Amniotic stem cell (primary cell): Measurements from ENCODE around the gene ELMO1.
A peak's percentile ranks its signal among the peaks of the same experiment; 100 is the strongest.

Experiments used
- DNase-seq: peaks from one replicate; lab custom pipeline; 2025; lab: John Stamatoyannopoulos, UW

The ELMO1 gene

DNA sequence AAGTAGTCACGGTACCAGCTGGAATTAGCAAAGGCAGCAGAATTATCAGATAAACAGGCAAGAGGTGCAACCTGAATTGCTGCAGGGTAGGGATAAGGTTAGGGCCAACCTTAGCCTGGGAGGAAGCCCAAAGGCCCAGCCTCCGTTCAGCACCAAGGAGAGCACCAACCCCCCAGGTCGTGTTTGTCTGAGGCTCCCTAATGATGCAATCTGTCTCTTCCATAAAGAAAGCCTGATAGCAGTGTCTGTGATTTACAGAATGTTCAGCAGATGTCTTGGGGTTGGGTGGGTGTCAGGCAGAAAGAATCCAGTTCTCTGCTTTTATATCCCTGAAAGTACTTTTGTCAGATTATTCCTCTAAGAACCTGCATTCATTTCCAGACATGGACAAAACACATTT is 396.0 kb downstream of the ELMO1 start:
- no peak for DNase-seq

DNA sequence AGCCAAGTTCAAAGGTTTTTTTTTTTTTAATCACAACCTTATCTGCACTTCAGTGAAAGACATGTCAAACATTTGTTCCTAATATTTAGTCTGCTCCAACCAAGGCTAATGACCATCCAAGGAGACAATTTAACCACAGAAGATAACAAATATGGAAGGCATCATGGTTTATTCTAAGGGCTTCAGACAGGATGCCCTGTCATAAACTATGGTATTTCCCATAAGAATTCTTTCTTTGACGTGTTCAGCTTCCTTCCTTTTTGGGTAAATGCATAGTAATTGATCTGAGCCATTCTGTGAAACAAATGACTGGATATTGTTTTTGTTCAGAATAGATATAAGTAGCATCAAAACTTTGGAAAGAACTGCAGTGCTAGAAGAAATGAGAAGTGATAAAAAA is 397.9 kb downstream of the ELMO1 start:
- DNase-seq = no peak

DNA sequence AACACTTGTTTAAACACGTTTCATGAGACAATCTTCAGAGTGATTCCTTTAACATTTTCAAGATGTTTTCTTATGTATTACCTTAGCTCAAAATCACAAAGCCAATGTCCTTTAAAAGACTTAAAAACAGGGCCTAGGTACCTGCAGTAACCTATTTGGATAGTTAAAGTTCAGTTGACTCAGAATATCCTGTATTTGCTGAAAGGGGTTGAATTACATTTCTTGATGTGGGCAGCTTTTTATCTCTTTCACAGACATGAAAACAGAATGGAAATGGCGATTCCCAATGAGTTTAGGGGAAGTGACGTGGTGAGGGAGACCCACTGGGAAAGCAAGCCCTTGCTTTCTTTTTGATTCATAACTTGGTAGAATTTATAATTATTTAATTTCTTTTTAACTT is 400.0 kb downstream of the ELMO1 start:
- no peak for DNase-seq

DNA sequence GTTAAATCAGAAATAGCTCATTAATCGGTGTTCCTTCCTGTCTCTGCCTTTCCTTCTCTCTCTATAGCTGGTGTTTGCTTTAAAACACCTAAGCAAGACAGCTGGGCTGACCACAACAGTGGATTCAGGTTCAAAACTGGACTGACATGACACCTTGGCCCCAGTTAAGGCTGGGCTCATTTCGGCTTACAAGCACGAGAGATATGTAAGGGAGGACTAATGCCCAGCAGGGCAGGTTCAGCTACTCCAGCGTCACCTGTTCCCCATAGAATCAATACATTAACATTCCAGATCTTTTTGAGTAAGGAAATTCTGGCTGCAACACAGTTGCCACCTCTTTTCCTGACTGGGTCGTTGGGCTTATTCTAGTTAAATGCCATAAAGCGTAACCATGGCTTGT is 401.4 kb downstream of the ELMO1 start:
- DNase-seq = no peak

DNA sequence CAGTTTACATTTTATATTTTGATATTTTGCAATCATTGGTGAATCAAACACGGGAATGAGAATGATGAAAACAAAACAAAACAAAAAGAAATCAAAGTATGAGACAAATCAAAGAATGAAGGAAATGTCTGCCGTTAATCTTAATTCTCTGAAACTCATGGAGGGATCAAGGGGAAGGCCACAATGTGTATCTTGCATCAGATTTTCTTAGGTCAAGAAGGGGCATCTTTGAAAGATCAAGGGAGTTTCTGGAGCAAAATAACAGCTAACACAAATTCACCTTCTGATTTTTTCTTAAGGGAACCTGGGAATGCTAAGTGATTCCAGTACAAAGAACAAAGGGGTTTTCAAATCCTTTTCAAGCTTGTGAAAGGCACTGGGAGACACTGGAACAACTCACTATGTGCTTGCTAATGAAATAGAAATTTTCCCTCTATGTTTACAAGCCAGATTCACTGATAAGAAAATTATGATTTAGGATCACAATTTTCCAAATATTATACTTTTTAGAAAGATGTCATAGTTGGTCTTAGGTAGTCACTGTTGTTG is 402.1 kb downstream of the ELMO1 start:
- DNase-seq = no peak

DNA sequence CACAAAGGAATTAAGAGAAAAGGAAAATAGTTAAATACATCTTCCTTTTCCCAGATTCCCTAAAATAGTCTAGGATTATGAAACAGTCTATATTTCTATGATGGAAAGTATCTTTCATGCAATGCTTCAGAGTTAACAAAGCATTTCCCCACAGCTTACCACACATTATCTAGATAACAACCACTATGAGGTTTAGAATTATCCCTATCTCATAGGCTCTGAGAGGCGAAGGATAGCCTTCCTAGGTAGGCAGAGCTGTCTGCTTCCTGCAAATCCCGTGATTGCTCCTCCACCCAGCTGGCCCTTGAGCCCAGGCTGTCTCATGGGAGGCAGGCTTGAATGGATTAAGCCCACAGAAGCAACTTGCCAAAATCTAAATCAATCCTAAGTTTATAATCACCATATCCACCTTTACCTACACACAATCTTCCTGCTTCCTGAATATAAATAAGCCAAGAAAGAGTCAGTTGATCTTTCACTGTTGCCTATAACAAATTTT is 402.9 kb downstream of the ELMO1 start:
- DNase-seq = no peak

DNA sequence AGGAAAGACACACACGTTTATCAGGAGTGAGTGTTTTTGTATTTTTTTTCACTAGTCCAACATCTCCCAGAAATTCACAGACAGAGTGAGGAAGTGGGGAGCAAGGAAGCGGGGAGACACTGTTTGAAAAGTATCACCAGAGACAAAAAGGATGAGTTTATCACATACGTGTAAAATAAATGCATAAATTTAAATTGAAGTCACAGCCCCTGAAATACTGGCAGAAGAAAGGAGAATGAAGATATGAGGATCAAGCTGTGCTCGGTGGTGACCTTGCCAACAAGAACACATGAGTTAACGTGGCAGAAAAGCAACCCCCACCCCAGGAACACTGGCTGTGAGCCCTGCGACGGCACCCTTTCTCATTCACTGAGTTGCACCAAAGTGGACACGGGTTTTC is 407.2 kb downstream of the ELMO1 start:
- DNase-seq = no peak

DNA sequence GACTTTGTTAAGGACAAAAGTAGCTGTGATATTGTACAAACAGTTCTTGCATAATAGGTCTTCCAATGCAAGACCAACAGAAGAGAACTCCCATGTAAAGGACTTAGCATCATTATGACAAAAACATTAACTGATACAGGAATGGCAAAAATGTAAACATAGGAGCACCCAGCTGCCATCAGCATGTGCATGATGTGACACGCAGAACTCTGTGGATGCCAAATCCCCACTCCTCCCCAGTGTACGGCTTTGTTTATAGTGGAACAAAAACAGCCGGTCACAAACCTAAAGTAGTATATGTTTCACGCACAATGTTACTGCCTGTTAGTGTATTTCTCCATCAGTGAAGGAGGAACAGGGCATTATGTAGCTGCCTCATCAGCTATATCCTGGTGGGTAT is 408.3 kb downstream of the ELMO1 start:
- no peak for DNase-seq

DNA sequence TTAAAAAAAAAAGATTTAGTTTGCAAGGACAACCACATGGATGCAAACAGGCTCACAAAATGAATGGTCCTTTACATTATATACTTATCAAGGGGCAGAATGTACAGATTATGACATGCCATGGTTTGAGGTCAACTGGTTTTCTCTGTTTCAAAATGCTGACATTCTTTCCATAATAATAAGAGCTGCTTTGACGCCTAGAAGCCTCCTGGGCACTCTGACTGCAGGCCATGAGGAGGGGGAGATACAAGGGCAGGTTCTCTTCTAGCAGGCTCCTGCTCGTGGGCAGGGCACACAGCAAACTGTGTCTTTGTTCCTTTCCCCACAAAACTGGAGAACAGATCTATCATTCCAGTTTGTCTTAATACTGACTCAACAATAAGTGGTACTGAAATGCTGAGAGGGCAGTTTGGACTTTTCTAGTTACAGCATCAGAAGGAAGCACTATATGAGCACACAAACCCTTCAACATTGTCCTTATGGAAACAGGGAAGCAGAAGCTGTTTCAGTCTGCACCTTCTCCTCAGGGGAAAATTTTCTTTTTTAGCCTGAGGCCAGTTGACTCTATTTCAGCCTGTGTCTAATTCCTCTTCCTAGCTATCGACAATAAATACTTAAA is 409.4 kb downstream of the ELMO1 start:
- no peak for DNase-seq

DNA sequence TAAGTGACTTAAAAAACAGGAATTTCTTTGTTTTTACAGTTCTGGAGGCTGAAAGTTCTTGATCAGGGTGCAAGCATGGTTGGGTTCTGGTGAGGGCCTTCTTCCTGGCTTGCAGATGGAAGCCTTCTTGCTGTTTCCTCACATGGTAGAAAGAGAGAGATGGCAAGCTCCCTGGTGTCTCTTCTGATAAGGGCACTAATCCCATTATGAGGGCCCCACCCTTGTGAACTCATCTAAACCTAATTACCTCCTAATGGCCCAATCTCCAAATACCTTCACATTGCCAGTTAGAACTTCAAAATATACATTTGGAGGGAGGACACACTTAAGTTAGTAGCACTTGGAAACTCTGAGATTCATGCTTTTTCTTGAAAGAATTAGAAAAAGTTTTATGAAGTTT is 410.0 kb downstream of the ELMO1 start:
- DNase-seq = no peak

DNA sequence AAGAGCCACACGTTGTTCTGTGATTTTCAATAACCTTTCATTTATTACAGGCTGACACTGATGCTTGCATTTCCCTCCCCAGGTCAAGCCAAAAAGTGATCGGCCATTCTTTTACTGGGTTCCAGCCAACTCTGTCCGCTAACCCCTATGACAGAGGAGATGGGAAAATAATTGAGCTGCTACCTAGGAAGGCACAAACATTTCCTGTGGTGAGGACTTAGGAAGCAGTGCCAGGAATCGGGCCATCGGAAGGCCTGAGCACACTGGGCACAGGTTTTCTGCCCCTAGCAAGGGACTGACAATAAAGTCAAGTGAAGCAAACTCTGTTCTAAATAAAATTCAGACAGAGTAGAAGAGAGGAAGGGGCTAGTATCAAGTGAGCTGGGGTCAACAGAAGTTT is 411.4 kb downstream of the ELMO1 start:
- no peak for DNase-seq

DNA sequence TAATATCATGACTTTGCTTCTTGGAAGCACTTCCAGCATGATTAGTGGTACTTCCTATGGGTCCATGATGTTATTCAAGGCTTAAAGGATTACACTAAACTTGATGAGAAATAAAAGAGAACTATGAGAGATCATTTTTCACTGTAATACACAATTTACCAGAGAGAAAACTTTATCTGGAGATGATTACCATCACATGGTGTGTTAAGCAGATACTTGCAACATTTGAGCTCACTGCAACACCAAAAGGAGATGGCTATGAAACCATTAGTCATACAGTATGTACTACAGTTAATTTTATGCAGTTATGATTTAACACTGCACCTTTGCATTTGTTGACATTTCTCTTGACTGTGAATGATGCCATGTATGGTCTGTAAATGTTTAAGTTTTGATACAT is 413.0 kb downstream of the ELMO1 start:
- DNase-seq = no peak

DNA sequence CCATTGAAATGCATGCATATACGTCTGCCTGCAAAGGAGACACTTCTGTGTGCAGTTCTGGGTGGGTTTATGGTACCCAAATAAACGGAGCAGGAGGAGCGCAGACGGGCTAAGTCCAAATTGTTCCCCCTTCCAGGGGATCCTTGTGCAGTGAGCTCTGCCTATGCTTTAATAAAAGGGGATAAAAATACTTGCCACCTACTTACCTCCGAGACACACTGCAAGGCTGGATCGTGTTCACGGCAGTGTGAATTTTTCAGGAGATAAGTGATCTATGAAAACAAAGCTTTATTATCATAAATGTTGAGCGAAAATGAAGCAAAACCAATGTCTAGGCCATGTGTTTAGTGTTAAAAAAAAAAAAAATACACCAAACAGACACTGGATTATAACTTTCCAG is 415.5 kb downstream of the ELMO1 start:
- DNase-seq = no peak

DNA sequence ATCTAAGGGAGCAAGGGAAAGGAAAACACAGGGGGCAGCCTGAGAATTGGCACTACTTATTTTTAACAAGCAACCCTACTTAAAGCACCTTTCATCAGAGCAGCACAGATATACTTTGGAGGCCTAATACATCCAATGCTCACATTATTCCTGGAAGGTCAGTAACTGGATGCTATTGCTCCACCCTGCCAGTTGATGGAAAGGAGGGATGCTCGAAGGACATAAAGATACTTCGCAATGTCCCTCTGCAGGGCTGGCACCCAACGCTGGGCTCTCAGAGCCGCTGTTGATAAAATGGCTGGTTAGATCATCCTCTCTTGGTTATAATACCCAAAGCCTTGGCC is 416.4 kb downstream of the ELMO1 start:
- no peak for DNase-seq

DNA sequence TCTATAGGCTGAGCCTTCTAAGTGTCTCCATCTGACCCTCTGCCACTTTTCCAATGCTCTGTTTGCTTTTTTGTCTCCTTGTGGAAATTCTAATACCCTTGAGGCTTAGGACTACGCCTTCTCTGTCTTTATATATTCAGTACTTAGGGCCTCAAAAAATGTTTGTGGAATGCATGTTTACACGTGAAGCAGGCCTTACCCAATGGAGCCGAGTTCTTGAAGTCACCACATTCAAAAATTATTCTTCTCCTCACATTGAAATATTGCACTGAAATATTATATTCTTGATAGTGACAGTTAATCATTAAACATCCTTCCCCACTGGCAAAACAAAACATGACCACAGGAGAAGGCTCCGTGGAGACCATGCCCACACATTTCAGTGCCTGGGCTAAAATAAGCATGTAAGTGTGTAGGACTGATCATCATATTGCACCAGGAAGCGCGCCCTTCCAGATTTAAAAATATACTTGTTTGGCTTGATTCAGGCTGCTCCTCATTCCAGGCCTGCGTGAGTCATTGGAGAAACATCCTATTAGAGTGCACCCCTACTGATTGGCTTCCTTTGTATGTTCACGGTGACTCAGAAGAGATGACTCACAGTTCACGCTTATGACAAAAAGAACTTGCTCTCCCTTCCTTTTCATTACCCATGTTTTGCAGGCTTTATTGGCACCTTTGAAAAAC is 416.9 kb downstream of the ELMO1 start:
- peak; percentile 97 for DNase-seq

DNA sequence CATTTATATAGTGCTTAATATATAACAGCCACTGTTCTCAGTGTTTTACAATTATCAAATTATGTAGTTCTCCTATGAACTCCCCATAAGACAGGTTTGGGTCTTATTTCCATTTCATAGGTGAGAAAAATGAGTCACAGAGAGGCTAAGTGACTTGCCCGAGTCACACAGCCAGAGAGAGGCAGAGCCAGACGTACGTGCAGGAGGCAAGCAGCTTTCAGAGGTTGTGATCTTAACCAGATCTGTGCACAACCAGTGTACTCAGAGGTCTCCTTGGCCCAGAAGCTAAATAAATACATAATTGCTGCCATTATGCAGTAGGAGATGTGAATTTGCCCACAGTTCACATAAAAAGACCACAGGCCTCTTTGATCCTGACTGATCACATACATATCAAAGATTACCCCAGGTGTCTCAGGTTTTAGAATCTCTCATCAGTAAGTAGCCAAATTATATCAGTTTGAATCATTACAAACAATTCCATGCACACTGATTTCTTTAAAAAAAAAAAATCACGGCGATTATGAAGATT is 419.7 kb downstream of the ELMO1 start:
- no peak for DNase-seq

DNA sequence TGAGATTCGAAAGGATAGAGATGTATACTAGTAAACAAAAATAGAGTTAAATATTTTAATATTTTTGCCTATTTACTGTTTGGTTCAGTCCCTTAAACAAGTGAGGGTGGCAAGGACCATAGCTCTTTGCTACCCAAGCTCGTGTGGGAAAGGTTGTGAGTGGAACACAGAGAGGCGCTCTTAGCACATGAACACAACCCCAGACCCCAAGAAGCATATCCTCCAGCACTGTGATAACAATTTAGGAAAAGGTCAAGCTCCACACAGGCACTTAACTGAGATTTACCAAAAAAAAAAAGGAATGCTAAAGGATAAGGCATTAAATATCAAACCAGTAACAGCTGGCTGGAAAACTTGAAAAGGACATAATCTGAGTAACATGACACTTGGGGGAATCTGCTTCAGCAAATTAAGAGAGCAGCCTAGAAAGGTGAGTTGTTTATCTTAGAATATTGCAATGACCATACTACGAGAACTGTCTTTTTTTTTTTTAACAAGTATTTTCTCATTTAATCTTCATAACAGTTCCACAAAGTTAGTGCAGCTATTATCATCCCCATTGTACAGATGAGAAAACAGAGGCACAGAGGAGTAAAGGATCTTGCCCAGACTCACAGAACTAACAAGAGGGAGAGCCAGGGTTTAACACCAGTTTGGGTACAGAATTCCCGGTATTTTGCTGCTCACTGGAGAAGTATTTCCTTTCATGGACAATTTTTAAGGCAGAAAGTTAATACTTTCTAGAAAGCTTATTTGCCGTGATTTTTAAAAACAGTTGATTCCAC is 420.9 kb downstream of the ELMO1 start:
- DNase-seq = no peak

DNA sequence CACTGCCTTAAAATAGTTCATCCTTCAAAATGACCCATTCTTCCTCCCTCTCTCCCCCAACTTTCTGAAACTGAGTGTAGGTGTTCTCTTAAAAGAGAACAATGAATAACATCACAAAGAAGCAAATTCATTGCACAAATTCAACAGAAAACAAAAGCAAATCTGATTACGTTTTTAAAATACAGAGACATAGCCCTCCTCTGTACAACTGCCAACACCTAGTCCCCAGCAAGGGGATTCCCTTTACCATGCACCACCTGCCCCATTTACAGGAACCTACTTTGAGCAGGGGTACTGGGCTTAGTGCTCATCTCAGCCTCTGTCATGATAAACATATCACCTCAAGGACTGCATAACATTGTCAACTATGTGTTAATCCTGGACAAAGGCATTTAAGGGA is 421.6 kb downstream of the ELMO1 start:
- DNase-seq = no peak

DNA sequence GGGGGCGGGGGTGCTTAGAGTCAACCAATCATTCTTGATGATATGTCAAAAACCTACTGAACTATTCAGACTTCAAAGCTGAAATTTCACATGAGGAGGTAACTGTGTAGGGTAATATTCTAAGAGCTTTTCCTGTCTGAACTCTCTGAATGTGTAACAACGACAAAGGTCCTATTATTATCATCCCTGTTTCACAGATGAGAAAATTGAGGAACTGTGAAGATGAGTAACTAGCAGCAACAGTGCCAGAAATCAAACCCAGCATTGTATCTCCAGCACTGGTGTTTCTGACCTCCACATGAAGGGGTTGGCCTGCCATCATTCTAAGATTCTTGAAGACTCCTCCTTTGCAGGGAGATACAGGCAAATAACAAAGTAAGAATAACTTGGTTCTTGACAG is 429.7 kb downstream of the ELMO1 start:
- DNase-seq = no peak

DNA sequence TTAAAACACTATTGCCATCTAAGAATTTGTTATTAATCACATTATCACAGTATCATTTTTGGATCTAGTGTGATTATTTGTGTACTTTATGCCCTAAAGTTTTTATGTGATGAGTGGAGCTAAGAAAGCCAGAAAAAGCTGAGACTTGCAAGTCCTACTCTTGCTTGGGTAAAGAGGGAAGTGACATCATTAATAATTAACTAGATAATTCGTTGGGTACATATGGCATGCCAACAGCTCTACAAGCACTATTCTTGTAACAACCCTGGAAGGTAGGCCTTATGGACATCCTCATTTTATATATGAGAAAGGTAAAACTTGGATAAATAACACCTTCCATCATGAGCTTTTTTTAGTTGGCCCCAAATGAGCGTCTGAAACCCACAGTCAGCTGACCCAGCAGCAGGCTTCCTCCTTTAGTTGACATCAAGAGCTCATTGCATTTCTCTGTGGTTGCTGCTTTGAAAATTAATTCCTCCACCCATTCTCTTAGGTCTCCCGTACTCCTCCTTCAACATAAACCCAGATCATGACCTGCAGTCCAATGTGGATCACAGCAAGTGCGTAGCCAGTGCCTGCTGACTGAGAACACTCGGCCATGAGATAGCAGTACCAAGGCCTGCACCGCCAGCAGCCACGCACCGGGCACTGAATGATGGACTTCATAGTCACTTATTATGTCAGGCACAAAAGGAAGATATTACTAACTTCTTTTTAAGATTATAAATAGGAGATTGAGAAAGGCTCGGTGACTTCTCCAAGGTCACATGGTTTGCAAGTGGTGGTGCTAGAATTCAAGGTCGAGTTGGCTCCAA is 432.4 kb downstream of the ELMO1 start:
- no peak for DNase-seq

DNA sequence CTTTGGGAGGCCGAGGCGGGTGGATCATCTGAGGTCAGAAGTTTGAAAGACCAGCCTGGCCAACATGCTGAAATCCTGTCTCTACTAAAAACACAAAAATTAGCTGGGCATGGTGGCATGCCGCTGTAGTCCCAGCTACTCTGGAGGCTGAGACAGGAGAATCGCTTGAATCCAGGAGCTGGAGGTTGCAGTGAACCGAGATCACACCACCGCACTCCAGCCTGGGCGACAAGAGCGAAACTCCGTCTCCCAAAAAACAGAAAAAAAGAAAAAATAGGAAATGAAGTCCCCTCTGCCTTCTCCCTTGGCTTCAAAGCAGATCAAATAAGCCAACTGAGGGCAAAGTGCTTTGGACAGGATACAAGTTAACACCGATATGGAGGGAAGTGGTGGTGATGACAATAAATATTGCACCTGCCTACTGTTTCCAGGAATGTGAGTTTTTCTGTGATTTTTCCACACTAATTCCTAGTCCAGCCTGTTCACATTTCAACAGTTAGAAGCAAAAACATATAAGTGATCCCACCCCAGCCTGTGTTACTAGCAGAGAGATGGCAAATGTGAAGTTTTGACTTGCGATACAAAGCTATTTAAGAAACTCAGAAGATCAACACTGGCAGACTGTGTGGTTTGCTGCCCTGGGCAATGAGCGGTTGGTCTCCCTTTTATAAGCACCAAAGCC is 433.2 kb downstream of the ELMO1 start:
- DNase-seq = no peak
